GM19351 (cell line): ENCODE measurements around the gene SETBP1.
A peak's percentile ranks its signal among the peaks of the same experiment; 100 is the strongest.

Source experiments
- ATAC-seq: cut with Tn5 transposase; IDR thresholded peaks from one replicate; pipeline ENCODE4 v1.9.1; 2021; ENCODE audit warnings: mild to moderate bottlenecking, moderate library complexity; ENCODE audit not compliant: unreplicated experiment

SETBP1 gene

DNA sequence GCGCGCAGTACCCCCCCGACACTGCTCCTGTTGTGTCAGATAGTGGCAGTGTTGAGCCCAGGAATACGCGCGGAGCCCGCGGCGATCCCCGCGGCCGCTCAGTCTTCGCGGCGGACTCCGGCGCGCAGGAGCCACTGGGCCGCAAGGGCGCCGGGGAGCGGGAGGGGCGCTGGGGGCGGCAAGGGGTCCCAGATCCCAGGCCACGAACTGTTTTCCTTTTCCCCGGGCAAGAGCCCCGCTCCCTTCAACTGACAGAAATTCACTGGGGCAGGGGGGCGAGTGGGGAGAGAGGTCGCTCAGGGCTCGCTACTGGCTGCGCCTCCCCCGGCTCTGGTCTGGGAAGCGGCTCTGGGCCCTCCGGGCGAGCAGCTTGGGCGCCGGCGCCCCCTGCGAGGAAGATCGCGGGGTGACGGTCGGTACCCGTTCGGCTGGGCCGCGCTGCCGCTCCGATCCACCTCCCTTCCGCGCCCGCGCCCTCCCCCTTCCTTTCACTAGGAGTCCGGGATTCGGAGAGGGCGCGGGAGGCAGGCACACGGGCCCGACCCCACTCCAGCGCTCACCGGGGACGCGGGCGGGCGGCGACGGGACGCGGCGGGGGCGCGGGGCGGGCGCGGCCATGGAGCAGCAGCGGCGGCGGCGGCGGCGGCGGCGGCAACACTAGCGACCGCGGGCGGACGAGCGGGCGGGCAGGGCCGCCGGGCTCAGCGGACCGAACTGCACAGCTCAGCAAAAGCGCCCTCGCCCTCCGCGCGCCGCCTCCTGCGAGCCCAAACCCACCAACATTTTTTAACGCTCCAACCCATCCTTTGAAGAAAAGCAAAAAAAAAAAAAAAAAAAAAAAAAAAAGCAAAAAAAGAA is 1.4 kb upstream of the SETBP1 start:
- peak; percentile 83 for ATAC-seq

DNA sequence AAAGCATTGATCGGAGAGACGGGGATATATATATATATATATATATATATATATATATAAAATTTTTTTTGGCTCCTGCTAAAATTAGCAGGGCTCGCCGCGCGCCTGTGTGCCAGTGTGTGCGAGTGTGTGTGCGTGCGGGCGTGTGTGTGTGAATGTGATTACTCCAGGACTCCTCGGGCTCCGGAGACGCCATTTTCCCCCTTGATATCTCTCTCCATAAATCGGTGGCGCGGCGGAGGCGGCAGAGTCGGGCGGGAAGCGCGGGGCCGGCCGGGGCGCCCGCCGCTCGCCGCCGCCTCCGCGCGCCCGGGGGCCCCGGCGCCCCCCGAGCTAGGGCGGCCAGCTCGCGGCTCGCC is 795 bp upstream of the SETBP1 start:
- peak; percentile 16 for ATAC-seq

DNA sequence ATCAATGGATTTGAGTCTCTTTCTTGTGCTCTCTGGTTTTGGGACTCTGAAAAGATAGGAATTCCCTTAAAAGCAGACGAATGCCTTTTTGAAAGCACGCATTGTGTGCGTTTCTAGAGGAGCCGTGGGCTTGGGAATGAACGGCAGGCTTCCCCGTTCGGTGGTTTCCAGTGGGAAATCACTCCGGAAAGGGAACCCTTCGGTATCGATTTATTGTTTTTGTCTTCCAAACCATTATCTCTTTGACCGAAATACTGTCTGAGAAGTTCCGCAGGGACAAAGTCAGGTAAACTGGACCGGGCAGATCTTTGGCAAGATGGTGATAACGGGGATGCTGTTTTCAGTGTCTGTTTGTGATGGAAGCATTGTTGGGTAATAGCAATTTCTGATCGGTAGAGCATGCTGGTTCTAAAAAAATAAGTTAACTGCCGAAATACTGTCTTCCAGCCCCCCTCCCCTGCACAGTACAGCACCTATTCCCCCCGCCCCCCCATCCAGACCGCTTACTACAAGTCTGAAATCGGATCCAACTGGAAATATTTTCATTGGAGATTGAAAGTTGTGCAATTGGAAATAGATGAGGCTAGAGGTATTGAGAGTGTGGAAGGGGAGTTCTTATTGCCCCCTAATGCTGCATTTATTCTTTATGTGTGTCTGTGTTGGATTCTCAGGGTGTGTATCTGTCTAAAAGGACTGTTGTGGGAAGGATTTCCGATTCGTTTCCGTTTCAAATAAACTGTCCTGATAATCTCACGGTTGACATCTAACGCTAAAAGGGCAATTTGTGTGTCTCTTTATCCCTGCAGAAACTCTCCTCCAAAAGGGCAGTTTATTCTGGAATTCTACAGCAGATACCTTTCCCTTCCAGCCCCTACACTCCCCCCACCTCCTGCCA is 635 bp downstream of the SETBP1 start:
- no peak for ATAC-seq

DNA sequence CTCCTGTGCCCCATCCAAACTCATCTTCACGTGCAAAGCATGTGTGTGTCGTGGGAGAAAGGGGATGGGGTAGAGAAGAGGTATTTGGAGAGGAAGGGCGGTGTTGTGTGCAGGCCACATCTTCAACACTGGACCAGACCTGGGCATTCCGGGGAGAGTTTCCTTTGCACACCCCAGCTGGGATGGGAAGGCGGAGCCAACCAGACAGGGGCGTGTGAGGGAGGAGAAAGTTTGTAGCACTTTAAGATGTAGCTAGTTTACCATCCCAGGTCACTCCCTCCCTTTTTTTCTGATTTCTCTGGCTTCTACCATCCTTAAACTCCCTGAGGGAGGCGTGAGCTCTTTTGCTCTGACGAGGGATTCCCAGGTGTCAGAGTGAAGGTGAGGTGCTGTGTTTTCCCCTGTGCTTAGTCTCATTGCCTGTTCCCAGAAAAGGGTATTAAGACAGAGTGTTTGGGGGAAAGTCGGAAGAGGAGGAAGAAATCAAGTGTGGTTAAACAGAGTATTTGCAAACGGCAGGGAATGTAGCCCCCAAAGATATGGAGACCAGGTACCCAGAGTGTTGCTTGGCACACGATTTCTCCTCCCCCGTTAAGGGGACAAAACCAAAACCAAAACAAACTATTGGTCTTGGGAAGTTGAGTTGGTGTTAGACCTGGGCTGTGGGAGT is 1.6 kb downstream of the SETBP1 start:
- ATAC-seq = no peak

DNA sequence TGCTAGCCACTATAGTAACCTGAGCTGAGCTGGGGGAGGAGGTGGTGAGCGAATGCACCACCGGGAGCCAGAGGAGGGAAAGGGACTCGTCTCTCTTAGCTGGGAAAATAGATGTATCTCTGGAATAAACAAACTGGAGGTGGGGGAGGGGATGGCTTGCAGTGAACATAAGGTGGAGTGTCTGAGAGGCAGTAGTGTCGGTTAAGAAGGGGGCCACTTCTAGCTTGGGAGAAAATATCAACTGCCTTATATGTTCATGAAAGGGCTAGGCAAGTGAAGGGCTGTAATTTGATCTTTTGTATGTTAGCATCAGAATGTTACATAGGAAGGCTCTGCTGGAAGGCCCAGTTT is 2.2 kb downstream of the SETBP1 start:
- no peak for ATAC-seq

DNA sequence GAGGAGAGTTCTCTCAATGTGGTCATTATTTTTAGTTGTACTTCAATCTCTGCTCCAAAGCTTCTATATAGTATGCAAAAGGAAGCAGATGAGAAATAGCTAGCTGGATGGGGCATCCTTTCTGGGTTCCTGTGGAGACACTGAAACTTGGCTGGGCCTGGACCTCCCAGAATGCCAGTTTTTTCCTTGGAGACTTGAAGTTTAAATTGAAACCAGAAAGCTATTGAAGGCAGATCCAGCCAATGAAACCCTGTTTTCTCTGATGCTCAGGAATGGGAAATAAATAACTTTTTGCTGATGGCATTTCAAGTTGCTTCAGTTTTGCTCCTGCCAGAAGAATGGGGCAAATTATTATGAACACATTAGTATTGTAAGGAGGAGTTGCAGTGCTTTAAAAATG is 2.9 kb downstream of the SETBP1 start:
- ATAC-seq = no peak

DNA sequence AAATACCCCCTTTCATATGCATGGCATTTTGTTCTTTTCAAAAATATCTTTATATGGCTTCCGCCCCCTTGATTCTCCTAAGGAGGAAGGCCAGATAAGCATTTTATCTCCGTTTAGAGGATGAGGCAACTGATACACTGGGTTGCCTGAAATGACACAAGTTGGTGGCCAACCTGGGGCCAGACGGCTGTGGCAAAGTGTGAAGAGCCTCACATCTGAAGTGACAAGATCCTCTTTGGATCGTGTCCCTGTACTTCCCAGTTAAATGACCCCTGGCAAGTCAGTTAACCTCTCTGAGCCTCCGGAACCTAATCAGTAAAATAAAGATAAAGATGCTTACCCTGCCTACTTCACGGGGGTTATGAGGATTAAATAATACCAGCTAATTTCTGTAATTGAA is 4.6 kb downstream of the SETBP1 start:
- no peak for ATAC-seq

DNA sequence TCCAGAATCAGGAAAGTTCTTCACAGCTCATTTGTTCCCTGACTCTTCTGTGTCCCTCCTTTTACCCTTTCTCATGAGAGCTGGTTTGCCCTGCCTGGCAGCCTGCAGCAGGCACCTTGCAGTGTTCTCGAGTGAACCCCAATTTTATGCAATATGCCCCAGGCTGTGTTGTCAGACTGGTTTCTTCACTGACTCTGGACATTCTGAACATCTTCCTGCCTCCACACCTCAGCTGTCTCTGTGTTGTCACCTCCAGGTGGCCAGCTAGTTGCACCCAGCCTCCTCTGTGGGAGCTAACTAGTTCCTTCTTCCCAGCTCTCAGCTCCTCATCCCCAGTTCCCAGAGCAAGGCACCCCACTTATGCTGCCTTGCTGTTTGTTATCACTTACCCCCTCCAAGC is 5.5 kb downstream of the SETBP1 start:
- no peak for ATAC-seq

DNA sequence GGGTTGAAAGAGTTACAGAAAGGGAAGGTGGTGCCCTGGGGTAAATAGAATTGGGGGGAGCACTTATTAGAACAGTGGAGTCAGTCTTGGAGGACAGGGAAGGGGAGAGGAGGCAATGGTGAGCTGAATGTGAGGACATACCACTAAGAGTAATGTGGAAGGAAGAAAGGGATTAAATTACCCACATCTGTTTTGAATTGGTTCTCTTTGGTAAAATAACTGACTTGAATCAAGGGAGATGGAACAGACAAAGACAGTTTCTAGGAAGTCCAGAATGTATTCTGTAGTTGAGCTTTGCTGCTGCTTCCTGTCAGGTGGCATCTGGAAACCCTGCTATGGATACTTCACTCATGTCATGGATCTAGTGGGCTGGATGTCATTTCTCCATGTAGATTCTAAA is 6.7 kb downstream of the SETBP1 start:
- no peak for ATAC-seq

DNA sequence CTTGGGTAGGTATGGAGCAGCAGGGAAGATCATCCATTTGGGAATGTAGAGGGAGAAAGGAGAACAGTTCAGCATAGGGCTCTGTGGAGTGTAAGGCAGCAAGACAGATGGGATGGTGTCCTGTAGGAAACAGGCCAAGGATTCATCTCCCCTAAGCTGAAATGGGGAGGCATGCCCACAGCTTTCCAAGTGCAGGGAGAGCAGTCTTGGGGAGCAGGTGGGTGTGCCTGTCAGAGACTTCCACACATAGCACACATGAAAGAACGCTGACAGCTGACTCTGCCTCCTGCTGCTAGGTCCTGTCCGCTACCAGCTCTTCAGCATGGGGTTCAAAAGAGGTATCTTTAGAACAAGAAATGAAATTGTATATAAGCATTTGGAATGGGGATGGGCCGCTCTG is 9.0 kb downstream of the SETBP1 start:
- ATAC-seq = no peak

DNA sequence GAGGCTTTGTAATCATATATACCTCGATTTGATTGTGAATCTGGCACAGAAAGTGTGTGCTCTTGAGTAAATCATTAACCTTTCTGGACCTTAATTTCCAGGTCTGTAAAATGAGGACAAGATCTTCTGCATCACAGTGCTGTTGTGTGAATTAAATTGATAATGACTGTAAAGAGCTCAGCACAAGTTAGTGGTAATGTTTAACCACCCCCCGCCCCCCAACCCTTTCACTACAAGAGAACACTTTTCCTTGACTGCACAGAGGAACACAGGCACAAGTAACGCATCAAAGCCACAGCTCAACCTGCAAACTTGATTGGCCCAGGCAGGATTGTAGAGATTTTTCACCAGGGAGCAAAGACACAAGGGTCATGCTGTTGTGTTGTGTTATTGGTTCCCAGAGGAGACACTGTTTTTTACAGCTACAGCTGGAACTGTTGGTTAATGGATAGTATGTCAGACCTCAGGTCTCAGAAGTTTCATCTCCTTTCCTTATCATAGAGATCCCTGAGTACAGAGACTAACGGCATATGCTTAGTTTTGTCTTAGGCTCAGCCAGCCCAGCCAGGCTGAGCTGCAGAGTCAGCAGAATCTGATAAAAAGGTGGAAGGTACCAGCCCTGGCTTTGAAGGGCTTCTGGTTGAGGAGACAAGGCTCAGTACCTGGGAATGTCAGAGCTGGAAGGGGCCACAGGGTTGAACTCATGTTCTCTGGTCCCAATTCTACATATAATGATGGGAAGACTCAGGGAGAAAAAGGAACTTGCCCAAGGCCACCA is 10.6 kb downstream of the SETBP1 start:
- no peak for ATAC-seq

DNA sequence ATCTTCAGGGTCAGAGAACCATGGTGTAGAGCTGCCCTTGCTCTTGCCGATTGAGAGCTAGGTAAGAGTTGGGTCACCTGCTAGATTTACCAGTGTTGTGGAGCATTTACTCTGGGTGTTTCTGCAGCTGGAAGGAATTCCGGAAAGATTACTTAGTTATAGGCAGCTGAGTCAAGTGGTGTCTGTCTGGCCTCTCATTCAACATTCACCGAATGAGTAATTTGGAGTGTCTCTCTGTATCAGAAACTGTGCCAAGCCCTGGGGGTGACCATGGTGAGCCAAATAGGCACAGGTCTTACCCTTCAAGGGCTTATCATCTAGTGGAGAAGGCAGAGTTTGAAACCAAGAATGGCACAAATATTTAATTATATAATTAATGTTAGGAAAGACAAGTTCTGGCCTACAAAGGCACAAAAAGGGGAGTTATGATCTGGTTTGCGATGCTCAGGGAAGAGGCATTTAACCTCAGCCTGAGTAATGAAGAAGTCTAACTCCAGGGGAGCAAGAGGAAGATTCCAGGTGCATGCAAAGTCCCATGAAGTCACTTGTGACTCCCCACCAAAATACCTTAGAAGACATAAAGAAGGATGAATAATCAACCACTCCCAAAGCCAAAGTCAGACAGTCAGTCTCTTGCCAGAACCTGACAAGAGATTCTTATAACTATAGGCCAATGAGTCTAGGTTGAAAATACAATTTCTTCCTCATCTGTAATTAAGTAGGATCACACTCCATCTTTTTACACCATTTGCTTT is 12.5 kb downstream of the SETBP1 start:
- ATAC-seq = no peak

DNA sequence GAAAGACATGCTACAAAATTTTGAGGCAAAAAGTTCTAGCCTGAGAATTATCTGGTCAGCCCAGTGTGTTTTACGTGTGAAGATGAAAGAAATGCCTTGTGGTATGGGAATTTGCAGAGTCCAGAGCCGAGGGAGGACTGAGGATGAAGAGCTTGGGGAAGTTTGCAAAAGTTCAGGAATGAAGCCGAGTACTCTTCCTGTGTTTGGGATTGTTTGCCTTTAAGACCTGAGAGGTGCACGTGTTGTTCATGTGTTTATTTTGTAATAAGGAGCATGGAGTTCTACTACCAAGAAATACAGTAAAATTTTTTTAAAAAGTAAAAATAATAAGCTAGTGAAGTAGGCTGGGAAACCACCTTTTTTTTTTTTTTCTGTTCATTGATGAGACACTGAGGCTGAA is 14.8 kb downstream of the SETBP1 start:
- ATAC-seq = no peak

DNA sequence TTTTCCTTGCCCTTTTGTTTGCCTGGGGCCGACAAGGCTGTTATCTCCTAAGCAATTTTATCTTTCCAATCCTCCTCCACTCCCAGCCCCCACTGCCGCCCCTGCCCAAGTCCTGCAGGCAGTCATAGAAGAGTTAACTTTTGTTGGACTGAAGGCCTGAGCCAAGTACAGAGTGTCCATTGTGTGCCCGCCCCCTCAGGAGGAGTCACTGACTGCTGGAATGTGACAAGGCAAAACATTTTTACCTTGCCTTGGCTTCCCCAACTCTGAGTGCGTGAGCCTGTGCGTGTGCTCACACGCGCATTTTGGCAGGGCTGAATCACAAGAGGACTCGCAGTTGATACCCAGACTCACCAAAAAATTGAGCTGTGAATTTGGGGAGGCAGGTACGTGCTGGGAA is 16.2 kb downstream of the SETBP1 start:
- no peak for ATAC-seq

DNA sequence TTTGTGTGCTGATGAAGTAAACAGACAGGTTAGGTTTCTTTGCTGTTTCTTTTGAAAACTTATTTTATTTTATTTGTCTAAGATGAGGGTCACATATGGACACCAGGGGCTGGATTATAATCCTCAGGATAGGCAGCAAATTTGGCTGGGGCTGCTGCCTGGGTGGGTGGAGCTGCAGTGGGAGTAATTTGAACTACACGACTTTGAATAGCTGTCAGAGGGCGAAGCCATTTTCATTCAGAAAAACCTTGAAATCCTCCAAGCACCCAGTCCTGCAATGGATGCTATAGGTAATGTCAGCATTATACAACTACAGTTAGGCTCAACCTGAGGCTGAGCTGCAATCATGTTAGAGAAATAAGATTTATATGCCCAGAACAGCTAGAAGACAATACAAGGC is 16.6 kb downstream of the SETBP1 start:
- ATAC-seq = no peak

DNA sequence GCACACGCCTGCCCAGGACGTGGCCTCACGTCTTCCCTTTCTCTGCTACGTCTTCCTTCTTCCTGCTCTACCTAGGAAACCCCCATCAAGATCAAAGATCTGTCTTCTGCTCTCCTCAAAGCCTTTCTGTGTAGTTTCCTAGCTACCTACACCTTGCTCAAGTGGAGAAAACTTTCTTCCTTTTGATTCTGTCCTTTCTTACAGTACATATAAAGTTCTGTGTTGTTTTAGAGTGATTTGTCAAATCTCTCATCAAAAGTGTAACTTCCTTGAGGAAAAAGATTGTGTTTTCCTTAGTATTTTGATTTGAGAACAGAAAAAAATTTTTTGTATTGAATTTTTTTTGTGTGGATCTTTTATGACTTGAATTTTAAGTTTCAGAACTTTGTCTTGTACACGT is 17.8 kb downstream of the SETBP1 start:
- ATAC-seq = no peak

DNA sequence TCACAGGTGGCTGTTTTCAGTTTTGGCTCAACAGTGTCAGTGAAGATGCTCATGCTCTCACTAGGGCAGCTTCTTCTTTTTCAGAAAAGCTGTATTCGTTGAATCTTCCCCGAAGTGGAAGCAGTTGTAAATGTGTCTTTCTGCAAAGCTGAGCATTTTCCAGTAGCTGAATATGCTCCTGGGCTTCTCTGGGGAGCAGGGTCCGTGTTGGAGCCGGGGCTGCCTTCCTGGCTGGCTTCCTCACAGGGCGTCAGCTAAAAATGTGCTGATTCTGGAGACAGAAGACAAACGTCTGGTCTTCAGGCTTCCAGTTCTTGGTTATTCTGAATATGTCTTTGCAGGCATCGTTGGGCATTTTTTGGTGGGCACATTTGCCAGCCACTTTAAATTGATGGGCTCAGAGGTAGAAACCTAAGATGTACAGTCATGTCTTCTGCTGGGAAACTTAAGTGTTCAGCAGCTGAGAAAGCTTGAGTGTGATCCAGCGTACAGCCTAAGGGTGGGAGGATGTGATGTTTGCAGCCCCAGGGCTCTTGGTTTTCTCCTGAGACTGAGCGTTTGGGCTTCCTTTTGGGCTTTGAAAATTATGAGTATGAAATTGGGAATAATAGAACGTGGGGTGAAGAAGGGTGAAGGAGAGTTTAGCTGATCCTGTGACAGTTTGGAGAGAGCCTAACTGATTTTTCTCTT is 19.0 kb downstream of the SETBP1 start:
- no peak for ATAC-seq

DNA sequence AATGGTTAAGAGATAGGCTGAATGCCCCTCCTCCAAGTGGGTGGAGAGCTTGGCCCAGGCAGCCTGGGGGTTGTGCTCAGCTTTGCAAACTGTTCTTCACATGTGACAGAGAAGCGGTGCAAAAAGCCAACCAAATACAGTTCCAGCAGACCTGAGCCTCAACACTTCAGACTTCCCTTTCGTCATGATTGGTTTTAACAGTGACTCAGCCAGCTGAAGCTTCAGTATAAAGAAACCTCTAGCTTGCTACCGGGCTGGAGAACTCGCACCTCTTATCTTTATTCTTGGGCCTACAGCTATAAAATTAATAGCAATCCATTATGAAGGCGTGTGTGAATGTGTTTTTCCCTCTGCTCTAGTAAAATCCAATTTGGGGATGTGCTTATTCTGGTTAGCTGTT is 20.0 kb downstream of the SETBP1 start:
- ATAC-seq = peak; percentile 90

DNA sequence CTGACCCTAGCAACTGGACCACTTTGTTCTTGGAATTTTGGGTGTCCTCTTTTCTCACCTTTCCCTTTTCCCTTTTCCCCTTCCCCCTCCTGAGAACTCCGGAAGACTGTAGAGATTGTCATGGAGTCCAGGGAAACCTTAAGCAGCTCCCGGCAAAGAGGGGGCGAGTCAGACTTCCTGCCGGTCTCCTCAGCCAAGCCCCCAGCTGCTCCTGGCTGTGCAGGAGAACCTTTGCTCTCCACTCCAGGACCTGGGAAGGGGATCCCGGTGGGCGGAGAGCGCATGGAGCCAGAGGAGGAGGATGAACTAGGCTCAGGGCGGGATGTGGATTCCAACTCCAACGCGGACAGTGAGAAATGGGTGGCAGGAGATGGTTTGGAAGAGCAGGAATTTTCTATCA is 20.5 kb downstream of the SETBP1 start:
- no peak for ATAC-seq

DNA sequence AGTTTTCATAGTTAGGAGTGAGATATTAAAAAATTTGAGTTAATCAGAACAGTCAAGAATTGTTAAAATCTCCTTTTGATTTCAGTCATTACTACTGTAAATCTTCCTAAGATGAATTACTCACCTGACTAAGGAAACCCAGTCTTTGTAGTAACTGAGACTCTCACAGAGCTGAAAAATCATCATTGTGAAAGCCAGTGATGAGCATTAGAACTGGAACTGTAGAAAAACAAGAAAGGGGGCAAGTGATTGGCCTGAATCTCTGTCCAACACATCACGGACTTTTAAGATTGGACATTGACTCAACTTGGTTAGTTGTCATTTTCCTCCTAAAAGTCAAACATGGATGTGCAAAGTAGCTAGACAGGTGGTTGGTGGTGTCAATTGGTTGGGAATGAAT is 21.9 kb downstream of the SETBP1 start:
- no peak for ATAC-seq
